PC-9 (cell line): ENCODE measurements around the gene SLCO4A1. TPM values are rescaled to one million over a fixed set of nuclear protein-coding genes. Genes with fewer than 3 reads are reported as not detected.

ENCODE experiments used
- BruUV-seq: library from RNA; stranded (reverse); fragments of 400-500 nt; replicated peaks from 2 replicates; lab custom pipeline; 2021; lab: Mats Ljungman, UMichigan
- CTCF ChIA-PET: fragments of 300-600 bp; sonication (Branson Sonifier 250); formaldehyde crosslinking; loops from one replicate; lab custom pipeline; 2022; ENCODE audit warnings: antibody characterized with exemption; lab: Charles Lee
- POLR2A ChIA-PET: fragments of 300-600 bp; sonication (Branson Sonifier 250); formaldehyde crosslinking; loops from one replicate; lab custom pipeline; 2022; ENCODE audit warnings: antibody characterized with exemption; ENCODE audit not compliant: unreplicated experiment; lab: Charles Lee
- DNase-seq, 2 experiments: peaks; one replicate each; pipeline versions ENCODE4 v3.0.0 to v3.0.0-alpha.2; 2015 to 2022; ENCODE audit warnings: mixed read lengths in 1 of 2
- H2AFZ ChIP-seq: fragments of 200-600 bp; sonication (generic); 2 replicates; pipeline ENCODE4 v1.8.1; 2017; ENCODE audit warnings: antibody characterized with exemption
- H3F3A ChIP-seq: fragments of 200-600 bp; sonication (generic); 2 replicates; pipeline ENCODE4 v1.8.1; 2017; ENCODE audit warnings: antibody characterized with exemption, mild to moderate bottlenecking, low read depth; ENCODE audit not compliant: insufficient read depth
- H3K27ac ChIP-seq: fragments of 200-600 bp; sonication (generic); 2 replicates; pipeline ENCODE4 v1.6.1; 2016; ENCODE audit warnings: mixed run types
- H3K27me3 ChIP-seq: fragments of 200-600 bp; sonication (generic); 2 replicates; pipeline ENCODE4 v1.6.1; 2016; ENCODE audit warnings: low read depth, mixed run types; ENCODE audit not compliant: insufficient read depth
- H3K36me3 ChIP-seq: fragments of 200-600 bp; sonication (generic); 2 replicates; pipeline ENCODE4 v1.6.1; 2016; ENCODE audit warnings: low read depth, mixed run types
- H3K4me1 ChIP-seq: fragments of 200-600 bp; sonication (generic); replicated peaks from 2 replicates; pipeline ENCODE4 v1.6.1; 2016; ENCODE audit warnings: mixed run types; ENCODE audit not compliant: insufficient read depth
- H3K4me2 ChIP-seq: fragments of 200-600 bp; sonication (generic); 2 replicates; pipeline ENCODE4 v1.6.1; 2017; ENCODE audit warnings: mixed run types
- H3K4me3 ChIP-seq: fragments of 200-600 bp; sonication (generic); 2 replicates; pipeline ENCODE4 v1.6.1; 2016; ENCODE audit warnings: mixed run types
- H3K79me2 ChIP-seq: fragments of 200-600 bp; sonication (generic); 2 replicates; pipeline ENCODE4 v1.6.1; 2017; ENCODE audit warnings: low read depth, mixed run types
- H3K9me2 ChIP-seq: fragments of 200-600 bp; sonication (generic); 2 replicates; pipeline ENCODE4 v1.8.1; 2017; ENCODE audit warnings: mild to moderate bottlenecking; ENCODE audit not compliant: insufficient read depth
- H3K9me3 ChIP-seq: fragments of 200-600 bp; sonication (generic); 2 replicates; pipeline ENCODE4 v1.8.1; 2016; ENCODE audit warnings: low read depth; ENCODE audit not compliant: insufficient read depth
- H4K20me1 ChIP-seq: fragments of 200-600 bp; sonication (generic); 2 replicates; pipeline ENCODE4 v1.8.1; 2017; ENCODE audit not compliant: insufficient read depth
- EZH2 ChIP-seq: fragments of 200-600 bp; sonication (generic); IDR thresholded peaks from 2 replicates; pipeline ENCODE4 v1.8.0; 2017; ENCODE audit warnings: antibody characterized with exemption, low read depth
- intact Hi-C: fragments of 100-400 bp; cut with micrococcal nuclease; formaldehyde crosslinking; loops from one replicate; pipeline ENCODE4 v1.10.0; 2022; ENCODE audit not compliant: unreplicated experiment
- total RNA-seq: library from RNA; stranded (reverse); gene quantifications from 2 replicates; pipeline ENCODE4 v1.2.3, GENCODE V29; 2021
- TF ChIP-seq, protein P1 (sequence below): fragments of 200-600 bp; sonication (generic); conservative IDR thresholded peaks from 2 replicates; pipeline ENCODE4 v1.6.1; 2017; ENCODE audit warnings: mixed run types, antibody characterized with exemption, mild to moderate bottlenecking, moderate library complexity

SLCO4A1 gene
- total RNA-seq, 1 experiment from 2014 or later = 19.3 TPM

GRCh38 chr20:62634330-62634967, 7.9 kb upstream of the SLCO4A1 start:
- CTCF ChIA-PET = no interaction called here
- H3K9me3 ChIP-seq = no peaks in the 10 kb centered on the region
- TF ChIP-seq, protein P1, sequence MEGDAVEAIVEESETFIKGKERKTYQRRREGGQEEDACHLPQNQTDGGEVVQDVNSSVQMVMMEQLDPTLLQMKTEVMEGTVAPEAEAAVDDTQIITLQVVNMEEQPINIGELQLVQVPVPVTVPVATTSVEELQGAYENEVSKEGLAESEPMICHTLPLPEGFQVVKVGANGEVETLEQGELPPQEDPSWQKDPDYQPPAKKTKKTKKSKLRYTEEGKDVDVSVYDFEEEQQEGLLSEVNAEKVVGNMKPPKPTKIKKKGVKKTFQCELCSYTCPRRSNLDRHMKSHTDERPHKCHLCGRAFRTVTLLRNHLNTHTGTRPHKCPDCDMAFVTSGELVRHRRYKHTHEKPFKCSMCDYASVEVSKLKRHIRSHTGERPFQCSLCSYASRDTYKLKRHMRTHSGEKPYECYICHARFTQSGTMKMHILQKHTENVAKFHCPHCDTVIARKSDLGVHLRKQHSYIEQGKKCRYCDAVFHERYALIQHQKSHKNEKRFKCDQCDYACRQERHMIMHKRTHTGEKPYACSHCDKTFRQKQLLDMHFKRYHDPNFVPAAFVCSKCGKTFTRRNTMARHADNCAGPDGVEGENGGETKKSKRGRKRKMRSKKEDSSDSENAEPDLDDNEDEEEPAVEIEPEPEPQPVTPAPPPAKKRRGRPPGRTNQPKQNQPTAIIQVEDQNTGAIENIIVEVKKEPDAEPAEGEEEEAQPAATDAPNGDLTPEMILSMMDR = no peak
- no peak for TF ChIP-seq EZH2
- POLR2A ChIA-PET = no interaction called here
- intact Hi-C loops = no loop called here
- DNase-seq = no peak
- H3K36me3 ChIP-seq = no peaks in the 10 kb centered on the region
- BruUV-seq = no TSS peak
- no peak overlapping the region for H3K27ac ChIP-seq
- H2AFZ ChIP-seq = no peak overlapping the region
- H3K4me2 ChIP-seq = no peak overlapping the region
- H3K4me1 ChIP-seq = peaks cover 25% of the 10 kb centered on the region
- H3K79me2 ChIP-seq = no peaks in the 10 kb centered on the region
- no peak overlapping the region for H3K4me3 ChIP-seq
- H3K9me2 ChIP-seq = no peaks in the 10 kb centered on the region
- peaks cover 15% of the 10 kb centered on the region; the same call in 1 of the 2 replicates for H3F3A ChIP-seq
- no peaks in the 10 kb centered on the region for H3K27me3 ChIP-seq
- H4K20me1 ChIP-seq = no peaks in the 10 kb centered on the region

GRCh38 chr20:62635232-62635631, 7.1 kb upstream of the SLCO4A1 start:
- no peaks in the 10 kb centered on the region for H3K9me2 ChIP-seq
- no peaks in the 10 kb centered on the region for H3K27me3 ChIP-seq
- no peaks in the 10 kb centered on the region for H3K79me2 ChIP-seq
- ChIA-PET CTCF (no interaction called here), POLR2A (no interaction called here)
- no peaks in the 10 kb centered on the region for H4K20me1 ChIP-seq
- H3K27ac ChIP-seq = no peak overlapping the region
- H3K36me3 ChIP-seq = no peaks in the 10 kb centered on the region
- H2AFZ ChIP-seq = no peak overlapping the region
- TF ChIP-seq, protein P1 = no peak
- no peak for TF ChIP-seq EZH2
- no peak overlapping the region for H3K4me2 ChIP-seq
- H3K9me3 ChIP-seq = no peaks in the 10 kb centered on the region
- DNase-seq = no peak
- H3K4me3 ChIP-seq = no peak overlapping the region
- BruUV-seq = no TSS peak
- intact Hi-C loops = no loop called here
- peaks cover 17% of the 10 kb centered on the region for H3K4me1 ChIP-seq
- H3F3A ChIP-seq = peaks cover 7% of the 10 kb centered on the region; the same call in 1 of the 2 replicates

DNA sequence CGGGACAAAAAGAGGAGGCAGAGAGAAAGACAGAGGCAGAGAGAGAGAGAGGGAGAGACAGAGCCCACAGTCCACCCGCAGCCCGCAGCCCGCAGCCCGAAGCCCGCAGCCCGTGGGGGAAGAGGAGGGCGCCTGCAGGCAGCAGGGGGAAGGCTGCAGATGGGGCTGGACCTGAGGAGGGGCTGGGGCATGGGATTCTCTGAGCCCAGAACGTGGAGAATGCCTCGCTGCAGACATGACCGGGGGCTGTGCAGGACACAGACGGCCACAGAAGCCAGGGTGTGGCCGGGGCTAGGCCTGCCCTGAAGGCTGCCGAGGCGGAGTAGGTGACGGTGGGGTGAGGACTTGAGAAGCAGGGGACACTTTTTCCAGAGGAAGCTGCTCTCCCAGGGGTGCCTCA, 6.5 kb upstream of the SLCO4A1 start:
- no peak overlapping the region for H2AFZ ChIP-seq
- no peak for DNase-seq

More for the DNA sequence above, 6.5 kb upstream of the SLCO4A1 start:
- Histone ChIP-seq H3K4me3 (no peak overlapping the region), H3K36me3 (no peaks in the 10 kb centered on the region), H3K27me3 (no peaks in the 10 kb centered on the region), H3K27ac (no peak overlapping the region), H3K79me2 (no peaks in the 10 kb centered on the region), H3F3A (peaks cover 4% of the 10 kb centered on the region; the same call in 1 of the 2 replicates), H3K9me2 (no peaks in the 10 kb centered on the region), H3K4me2 (no peak overlapping the region), H3K9me3 (no peaks in the 10 kb centered on the region), H3K4me1 (peaks cover 11% of the 10 kb centered on the region), H4K20me1 (no peaks in the 10 kb centered on the region)
- ChIA-PET POLR2A (no interaction called here), CTCF (no interaction called here)
- no TSS peak for BruUV-seq
- intact Hi-C loops = no loop called here
- TF ChIP-seq, protein P1 = no peak
- no peak for TF ChIP-seq EZH2
